GM06990 (cell line): ENCODE results near the gene MORC2.

Experiments used
- DNase-seq: peaks from one replicate; pipeline ENCODE4 v3.0.0-alpha.2; 2011; ENCODE audit not compliant: insufficient read length; ENCODE audit errors: extremely low read depth
- H3K27me3 ChIP-seq: replicated peaks from 2 replicates; pipeline ENCODE4 v1.6.0; 2011; ENCODE audit warnings: low read length; ENCODE audit not compliant: control insufficient read depth, insufficient read depth
- H3K36me3 ChIP-seq: 2 replicates; pipeline ENCODE4 v1.5.1; 2011; ENCODE audit warnings: low read length; ENCODE audit not compliant: control insufficient read depth, insufficient read depth
- H3K4me3 ChIP-seq: replicated peaks from 2 replicates; pipeline ENCODE4 v1.5.1; 2011; ENCODE audit warnings: low read depth, mild to moderate bottlenecking, control low read depth, low read length
- TF ChIP-seq, protein P1 (sequence below): IDR thresholded peaks from 2 replicates; pipeline ENCODE4 v1.5.1; 2011; ENCODE audit warnings: low read length, control low read depth, mild to moderate bottlenecking, inconsistent platforms; ENCODE audit not compliant: insufficient read depth, poor library complexity, severe bottlenecking

MORC2 gene

DNA sequence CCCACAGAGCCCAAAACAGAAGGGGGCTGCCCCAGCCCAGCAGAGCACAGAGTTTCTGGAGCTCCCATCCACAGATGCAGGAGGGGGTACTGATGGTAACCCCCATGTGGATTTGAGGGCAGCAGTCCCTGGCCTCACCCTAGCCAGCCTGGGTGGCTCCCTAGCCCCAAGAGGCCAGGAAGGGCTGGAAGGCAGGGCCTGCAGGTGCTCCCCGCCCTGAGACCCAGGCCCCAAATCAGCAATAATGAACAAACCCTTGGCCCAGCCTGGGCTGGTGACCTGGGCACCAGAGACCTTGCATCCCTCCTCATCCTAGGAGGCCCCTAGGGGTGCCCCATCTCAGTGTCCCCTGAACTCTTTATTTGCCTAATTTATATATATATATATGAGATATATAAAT lies 61.6 kb downstream of the MORC2 start:
- H3K4me3 ChIP-seq = no peak overlapping the region
- TF ChIP-seq, protein P1, sequence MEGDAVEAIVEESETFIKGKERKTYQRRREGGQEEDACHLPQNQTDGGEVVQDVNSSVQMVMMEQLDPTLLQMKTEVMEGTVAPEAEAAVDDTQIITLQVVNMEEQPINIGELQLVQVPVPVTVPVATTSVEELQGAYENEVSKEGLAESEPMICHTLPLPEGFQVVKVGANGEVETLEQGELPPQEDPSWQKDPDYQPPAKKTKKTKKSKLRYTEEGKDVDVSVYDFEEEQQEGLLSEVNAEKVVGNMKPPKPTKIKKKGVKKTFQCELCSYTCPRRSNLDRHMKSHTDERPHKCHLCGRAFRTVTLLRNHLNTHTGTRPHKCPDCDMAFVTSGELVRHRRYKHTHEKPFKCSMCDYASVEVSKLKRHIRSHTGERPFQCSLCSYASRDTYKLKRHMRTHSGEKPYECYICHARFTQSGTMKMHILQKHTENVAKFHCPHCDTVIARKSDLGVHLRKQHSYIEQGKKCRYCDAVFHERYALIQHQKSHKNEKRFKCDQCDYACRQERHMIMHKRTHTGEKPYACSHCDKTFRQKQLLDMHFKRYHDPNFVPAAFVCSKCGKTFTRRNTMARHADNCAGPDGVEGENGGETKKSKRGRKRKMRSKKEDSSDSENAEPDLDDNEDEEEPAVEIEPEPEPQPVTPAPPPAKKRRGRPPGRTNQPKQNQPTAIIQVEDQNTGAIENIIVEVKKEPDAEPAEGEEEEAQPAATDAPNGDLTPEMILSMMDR = no peak
- no peak for DNase-seq
- H3K27me3 ChIP-seq = no peaks in the 10 kb centered on the region
- H3K36me3 ChIP-seq = no peaks in the 10 kb centered on the region

DNA sequence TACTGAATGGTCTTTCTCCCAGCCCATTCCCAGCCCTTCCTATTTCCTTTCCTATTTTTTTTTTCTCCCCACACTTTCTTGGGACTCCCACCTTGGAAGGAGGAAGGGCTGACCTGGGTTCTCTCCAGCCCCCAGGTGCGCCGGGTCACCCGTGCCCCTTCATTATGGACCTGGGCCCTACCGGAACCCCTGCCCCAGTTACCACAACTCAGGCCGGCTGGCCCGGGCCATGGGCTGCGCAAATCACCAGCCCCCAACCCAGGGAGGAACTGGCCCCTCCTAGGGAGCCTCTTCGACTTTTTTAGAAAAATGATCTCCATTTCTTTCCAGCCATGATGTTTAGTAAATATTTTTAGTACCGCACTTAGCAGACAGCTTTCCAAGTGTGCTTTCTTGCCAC lies 62.2 kb downstream of the MORC2 start:
- no peaks in the 10 kb centered on the region for H3K36me3 ChIP-seq
- H3K27me3 ChIP-seq = no peaks in the 10 kb centered on the region
- TF ChIP-seq, protein P1 = no peak
- no peak for DNase-seq
- no peak overlapping the region for H3K4me3 ChIP-seq

DNA sequence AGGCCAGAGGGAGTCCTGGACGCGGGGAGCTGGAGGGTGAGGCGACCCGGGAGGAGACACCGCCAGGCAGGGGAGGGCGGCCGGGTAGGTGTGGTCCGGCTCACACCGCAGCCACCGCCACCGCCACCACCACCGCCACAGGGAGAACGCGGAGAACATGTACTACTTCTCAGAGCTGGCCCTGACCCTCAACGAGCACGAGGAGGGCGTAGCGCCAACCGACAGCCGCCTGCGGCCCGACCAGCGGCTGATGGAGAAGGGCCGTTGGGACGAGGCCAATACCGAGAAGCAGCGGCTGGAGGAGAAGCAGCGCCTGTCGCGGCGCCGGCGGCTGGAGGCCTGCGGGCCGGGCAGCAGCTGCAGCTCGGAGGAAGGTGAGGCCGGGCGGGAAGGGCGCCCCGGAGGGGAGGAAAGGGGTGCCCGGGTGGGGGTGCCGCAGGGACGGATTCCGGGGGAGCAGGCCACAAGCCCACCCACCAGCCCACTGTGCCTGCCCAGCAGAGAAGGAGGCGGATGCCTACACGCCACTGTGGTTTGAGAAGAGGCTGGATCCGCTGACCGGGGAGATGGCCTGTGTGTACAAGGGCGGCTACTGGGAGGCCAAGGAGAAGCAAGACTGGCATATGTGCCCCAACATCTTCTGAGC lies 62.8 kb downstream of the MORC2 start:
- DNase-seq = no peak
- Histone ChIP-seq H3K4me3 (no peak overlapping the region), H3K36me3 (no peaks in the 10 kb centered on the region), H3K27me3 (no peaks in the 10 kb centered on the region)
- TF ChIP-seq, protein P1 = no peak

DNA sequence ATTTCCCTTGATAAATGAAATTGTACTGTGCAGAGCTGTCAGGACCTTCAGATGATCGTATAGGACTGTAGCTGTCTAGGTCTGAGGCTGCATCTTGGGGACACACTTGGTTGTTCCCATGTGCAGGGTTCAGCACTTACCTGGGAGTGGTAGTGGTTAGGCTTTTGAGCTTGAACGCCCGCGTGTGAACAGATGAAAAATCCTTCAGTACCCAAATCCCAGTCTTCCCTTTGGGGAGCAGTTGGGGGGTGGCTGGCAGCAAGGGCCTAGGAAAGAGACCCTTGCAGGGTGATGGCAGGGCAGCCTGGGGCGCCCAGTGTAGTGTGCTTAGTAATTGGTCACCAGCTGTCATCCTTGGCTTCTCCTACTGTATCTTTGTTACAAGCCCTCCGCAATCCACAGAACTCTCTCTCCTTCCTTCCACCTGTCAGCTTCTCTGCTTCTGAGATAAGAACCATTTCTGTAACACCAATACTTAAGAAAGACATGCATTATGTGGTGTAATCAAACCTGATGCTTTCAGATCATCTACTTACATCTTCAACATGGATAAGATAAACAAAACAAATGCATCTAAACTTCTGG lies 64.6 kb downstream of the MORC2 start:
- DNase-seq = no peak
- H3K4me3 ChIP-seq = no peak overlapping the region

DNA sequence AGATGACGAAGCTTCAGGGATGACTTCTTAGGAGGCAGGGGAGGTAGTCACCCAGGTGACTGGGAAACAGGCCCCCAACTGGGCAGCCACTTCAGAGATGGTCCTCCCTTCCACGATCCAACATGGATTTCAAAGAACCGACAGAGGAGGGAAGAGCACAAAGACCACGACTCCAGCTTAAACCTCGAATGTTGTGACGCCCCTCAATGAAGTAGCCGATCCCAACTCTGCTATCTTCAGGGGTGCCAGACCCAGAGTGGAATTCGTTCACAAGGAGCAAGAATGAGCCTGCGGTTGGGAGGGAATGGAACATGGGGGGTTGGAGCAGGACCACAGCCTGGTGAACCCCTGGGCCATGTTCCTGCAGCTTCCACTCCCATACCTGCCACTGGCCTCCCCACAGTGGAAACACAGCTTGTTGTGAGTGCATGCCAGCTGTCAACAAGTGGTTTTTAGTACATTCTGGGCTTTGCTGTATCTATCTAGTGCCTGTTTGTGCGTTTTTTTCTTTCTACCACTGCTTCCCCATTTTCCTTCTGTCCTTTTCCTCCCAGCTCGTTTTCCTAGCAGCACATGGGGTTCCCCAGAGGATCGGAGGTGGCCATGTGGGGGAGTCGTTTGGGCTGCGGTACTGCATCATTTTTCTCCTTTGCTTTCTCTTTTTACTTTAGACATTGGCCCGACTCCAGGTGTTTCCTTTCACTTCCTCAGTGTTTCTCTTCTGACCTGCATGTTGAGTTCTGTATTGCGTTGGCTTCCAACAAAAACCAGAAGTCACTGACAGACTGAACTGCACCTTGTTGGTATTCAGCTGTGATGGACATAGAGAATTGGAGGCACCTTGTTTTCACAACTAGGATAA lies 65.8 kb downstream of the MORC2 start:
- no peaks in the 10 kb centered on the region for H3K27me3 ChIP-seq
- no peaks in the 10 kb centered on the region for H3K36me3 ChIP-seq
- DNase-seq = no peak
- TF ChIP-seq, protein P1 = no peak
- H3K4me3 ChIP-seq = peak overlapping the region; percentile 18

More for the DNA sequence above, 64.6 kb downstream of the MORC2 start:
- TF ChIP-seq, protein P1 = no peak
- no peaks in the 10 kb centered on the region for H3K27me3 ChIP-seq
- no peaks in the 10 kb centered on the region for H3K36me3 ChIP-seq
